Astrocyte (in vitro differentiated cells and primary cell): Measurements from ENCODE around the gene LRRC2.

Experiments
- CTCF ChIP-seq: IDR thresholded peaks from 2 replicates; pipeline ENCODE4 v1.5.1; 2011; ENCODE audit warnings: low read depth, mild to moderate bottlenecking, inconsistent platforms, low read length, moderate library complexity; ENCODE audit not compliant: insufficient read depth
- EZH2 ChIP-seq: IDR thresholded peaks from 2 replicates; pipeline ENCODE4 v1.6.1; 2012; ENCODE audit warnings: mild to moderate bottlenecking, low read length, inconsistent platforms; ENCODE audit not compliant: insufficient read depth

- no peak for TF ChIP-seq CTCF
- no peak for TF ChIP-seq EZH2
Observed at GRCh38 chr3:46489381-46489780, 76.7 kb downstream of the LRRC2 start.
